NCI-H128 (cell line): ENCODE data around the gene HSD17B14.
"Not testable (repeated sequence)": the region's sequence is repeated elsewhere in the genome, so short reads cannot be mapped to it uniquely, and the experiment has no call there.

Experiments used
- DNase-seq: peaks from one replicate; lab custom pipeline; 2025; ENCODE audit not compliant: unreplicated experiment; lab: John Stamatoyannopoulos, UW

The HSD17B14 gene

DNA sequence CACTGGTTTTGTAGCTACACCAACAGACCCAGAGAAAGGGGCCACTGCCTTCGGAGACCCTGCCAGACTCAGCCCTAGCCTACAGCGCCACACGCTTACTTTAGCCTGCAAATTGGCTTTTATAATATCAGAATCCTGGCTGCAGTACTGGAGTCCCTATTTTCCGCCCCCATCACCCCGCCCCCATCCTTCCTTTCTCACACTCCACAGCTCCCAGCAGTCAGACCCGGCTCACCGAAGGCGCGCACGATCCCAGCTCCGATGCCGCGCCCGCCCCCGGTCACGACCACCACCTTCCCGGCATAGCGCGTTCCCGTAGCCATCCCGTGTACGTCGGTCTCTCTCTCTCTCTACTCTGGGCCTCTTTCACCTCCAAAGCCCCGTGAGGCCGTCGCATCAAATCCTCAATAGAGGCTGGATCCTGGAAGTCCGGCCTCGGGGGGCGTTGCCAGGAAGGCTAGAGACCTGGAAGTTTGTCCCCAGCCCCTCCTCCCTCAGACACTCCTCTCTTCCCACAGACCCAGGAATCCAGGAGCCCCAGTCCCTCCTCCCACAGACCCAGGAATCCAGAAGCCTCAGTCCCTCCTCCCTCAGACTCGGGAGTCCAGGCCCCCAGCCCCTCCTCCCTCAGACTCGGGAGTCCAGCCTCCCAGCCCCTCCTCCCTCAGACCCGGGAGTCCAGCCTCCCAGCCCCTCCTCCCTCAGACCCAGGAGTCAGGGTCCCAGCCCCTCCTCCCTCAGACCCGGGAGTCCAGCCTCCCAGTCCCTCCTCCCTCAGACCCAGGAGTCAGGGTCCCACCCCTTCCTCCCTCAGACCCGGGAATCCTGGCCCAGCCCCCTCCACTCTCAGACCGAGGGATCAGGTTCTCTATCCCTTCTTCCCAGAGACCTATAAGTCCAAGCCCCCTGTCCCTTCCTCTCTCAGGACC, at the start of gene HSD17B14:
TSS of gene HSD17B14 (minus strand) at position 403 of the 929 bp plus-strand sequence. CDS start at position 323, 80 bp downstream.
- peak; percentile 30 for DNase-seq

GRCh38 chr19:48883726-48884125, 47.4 kb upstream of the HSD17B14 start:
- no peak for DNase-seq

- no peak for DNase-seq
These were observed 45.7 kb upstream of the HSD17B14 start for GRCh38 chr19:48881741-48882657.

DNA sequence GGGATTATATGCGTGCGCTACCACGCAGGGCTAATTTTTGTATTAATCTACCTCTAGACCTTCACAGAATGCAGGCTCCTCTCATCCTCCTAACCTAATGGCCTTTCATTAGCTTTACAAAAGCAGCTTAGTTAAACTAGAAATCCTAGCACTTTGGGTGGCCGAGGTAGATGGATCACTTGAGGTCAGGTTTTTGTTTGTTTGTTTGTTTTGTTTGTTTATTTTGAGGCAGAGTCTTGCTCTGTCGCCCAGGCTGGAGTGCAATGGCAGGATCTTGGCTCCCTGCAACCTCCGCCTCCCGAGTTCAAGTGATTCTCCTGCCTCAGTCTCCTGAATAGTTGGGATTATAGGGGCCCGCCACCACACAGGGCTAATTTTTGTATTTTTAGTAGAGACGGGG, 43.4 kb upstream of the HSD17B14 start:
- not testable (repeated sequence) for DNase-seq

- DNase-seq: no peak
These were observed 42.8 kb upstream of the HSD17B14 start for GRCh38 chr19:48879025-48879637.

DNA sequence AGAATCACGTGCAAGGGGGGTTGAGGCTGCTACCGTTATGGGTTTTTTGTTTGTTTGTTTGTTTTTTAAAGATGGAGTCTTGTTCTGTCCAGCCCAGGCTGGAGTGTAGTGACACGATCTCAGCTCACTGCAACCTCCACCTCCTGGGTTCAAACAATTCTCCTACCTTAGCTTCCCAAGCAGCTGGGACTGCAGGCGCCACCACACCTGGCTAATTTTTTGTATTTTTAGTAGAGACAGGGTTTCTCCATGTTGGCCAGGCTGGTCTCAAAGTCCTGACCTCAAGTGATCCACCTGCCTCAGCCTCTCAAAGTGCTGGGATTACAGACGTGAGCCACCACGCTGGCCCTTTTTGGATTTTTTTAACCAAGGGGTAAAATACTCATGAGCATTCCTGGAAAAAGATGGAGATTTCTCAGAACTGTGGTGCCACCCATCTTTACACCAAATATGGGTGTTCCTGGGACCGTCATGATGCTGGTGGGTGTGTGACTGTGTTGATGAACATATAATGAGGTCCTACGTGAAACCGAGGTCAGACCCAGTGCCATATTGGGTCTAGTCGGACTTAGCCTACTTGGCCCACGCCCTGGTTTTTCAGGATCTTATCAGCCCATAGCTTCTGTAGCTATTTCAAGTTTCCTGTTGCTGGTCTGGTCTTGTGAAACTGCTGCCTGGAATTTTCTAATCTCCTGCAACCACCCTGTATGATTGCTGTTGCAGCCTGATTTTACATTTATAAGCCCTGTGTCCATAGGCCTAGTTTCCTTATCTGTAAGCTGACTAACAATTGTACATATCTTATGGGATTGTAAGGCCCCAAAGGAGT, 42.1 kb upstream of the HSD17B14 start:
- no peak for DNase-seq

GRCh38 chr19:48877855-48878195, 41.5 kb upstream of the HSD17B14 start:
- DNase-seq: no peak

GRCh38 chr19:48876043-48876981, 40.0 kb upstream of the HSD17B14 start:
- DNase-seq: not testable (repeated sequence)

DNA sequence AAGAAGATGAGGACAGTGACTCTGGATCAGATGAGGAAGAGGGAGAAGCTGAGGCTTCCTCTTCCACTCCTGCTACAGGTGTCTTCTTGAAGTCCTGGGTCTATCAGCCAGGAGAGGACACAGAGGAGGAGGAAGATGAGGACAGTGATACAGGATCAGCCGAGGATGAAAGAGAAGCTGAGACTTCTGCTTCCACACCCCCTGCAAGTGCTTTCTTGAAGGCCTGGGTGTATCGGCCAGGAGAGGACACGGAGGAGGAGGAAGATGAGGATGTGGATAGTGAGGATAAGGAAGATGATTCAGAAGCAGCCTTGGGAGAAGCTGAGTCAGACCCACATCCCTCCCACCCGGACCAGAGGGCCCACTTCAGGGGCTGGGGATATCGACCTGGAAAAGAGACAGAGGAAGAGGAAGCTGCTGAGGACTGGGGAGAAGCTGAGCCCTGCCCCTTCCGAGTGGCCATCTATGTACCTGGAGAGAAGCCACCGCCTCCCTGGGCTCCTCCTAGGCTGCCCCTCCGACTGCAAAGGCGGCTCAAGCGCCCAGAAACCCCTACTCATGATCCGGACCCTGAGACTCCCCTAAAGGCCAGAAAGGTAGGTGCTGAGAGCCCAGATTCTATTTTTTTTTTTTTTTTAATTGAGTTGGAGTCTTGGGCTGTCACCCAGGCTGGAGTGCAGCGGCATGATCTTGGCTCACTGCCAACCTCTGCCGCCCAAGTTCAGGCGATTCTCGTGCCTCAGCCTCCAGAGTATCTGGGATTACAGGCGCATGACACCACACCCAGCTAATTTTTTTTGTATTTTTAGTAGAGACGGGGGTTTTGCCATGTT, 38.2 kb upstream of the HSD17B14 start:
- no peak for DNase-seq

DNA sequence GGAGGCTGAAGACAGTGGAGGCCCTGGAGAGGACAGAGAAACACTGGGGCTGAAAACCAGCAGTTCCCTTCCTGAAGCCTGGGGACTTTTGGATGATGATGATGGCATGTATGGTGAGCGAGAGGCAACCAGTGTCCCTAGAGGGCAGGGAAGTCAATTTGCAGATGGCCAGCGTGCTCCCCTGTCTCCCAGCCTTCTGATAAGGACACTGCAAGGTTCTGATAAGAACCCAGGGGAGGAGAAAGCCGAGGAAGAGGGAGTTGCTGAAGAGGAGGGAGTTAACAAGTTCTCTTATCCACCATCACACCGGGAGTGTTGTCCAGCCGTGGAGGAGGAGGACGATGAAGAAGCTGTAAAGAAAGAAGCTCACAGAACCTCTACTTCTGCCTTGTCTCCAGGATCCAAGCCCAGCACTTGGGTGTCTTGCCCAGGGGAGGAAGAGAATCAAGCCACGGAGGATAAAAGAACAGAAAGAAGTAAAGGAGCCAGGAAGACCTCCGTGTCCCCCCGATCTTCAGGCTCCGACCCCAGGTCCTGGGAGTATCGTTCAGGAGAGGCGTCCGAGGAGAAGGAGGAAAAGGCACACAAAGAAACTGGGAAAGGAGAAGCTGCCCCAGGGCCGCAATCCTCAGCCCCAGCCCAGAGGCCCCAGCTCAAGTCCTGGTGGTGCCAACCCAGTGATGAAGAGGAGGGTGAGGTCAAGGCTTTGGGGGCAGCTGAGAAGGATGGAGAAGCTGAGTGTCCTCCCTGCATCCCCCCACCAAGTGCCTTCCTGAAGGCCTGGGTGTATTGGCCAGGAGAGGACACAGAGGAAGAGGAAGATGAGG, 37.4 kb upstream of the HSD17B14 start:
- no peak for DNase-seq

DNA sequence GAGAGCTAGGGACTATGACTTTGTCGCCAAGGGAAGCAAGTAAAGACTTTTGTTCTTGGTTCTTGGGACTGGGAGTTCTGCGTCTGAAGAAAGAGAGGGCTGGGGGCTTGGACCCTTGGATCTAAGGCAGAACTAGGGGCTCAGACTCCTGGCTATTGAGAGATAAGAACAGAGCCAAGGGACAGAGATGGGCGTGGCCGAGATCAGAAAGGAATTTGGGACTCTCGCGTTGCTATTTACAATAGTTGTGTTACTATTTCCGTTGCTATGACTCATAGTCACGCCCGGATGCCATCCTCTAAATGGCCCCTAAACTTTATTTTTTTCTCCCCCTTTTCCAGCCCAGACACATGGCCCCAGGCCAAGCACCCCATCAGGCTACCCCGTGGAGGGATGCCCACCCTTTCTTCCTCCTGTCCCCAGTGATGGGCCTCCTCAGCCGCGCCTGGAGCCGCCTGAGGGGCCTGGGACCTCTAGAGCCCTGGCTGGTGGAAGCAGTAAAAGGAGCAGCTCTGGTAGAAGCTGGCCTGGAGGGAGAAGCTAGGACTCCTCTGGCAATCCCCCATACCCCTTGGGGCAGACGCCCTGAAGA, 36.7 kb upstream of the HSD17B14 start:
- peak; percentile 33 for DNase-seq

- DNase-seq: peak; percentile 98
These were observed 36.0 kb upstream of the HSD17B14 start, which contains the start of gene PPP1R15A for GRCh38 chr19:48872182-48872883. PPP1R15A (plus strand) TSS chr19:48872421; CDS start chr19:48873234, 813 bp downstream.

DNA sequence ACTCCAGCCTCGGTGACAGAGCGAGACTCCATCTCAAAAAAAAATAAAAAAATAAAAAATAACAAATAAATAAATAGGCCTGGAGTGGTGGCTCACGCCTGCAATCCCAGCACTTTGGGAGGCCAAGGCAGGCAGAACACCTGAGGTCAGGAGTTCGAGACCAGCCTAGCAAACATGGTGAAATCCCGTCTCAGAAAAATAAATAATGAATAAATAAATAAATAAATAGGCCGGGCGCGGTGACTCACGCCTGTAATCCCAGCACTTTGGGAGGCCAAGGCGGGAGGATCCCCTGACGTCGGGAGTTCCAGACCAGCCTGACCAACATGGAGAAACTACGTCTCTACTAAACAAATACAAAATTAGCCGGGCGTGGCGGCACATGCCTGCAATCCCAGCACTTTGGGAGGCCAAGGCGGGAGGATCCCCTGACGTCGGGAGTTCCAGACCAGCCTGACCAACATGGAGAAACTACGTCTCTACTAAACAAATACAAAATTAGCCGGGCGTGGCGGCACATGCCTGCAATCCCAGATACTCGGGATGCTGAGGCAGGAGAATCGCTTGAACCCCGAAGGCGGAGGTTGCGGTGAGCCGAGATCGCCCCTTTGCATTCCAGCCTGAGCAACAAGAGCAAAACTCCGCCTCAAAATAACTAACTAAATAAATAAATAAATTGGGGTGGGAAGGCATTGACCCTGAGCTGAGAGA, 35.3 kb upstream of the HSD17B14 start:
- DNase-seq: not testable (repeated sequence)

GRCh38 chr19:48870048-48870447, 33.8 kb upstream of the HSD17B14 start:
- no peak for DNase-seq

DNA sequence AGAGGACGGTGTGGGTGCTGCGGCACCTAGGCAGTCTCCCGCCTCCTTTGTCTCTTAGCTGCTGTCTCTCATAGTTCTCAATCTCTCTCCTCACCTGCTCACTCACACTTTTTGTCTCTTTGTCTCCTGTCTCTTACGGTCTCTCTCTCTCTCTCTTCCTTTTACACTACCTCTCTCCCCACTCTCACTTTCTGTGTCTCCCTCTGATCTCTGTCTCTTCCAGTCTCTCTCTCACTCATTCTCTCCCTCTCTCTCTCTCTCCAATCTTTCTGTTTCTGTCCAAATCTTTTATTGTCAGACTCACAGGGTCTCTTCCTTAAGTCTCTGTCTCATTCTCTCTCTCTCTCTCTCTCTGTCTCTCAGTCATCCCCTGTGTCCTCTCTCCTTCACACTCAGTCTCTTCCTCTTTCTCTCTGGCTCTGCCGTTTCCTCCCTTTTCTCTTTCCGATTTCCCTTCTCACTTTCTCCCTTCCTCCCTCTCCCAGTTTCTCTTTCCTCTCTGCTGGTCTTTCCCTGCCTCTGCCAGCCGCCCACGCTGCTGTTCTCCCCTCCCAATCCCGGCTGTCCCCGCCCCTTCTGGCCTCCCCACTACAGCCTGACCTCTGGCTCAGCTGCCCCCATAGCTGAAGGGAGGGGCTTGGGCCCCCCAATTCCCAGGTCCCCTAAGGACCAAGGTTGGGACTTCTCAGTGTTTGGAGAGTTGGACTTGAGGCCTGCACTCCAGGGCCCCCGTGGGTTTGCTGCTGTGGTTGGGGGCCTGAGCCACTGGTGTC, 32.0 kb upstream of the HSD17B14 start, which contains the start of gene PLEKHA4:
TSS of gene PLEKHA4 (minus strand) at position 504 of the 773 bp plus-strand sequence. CDS start 997 bp downstream, outside the sequence.
- no peak for DNase-seq
